ENCODE measurements around the gene HFE.
"Not testable (repeated sequence)": the region's sequence is repeated elsewhere in the genome, so short reads cannot be mapped to it uniquely, and the experiment has no call there.

HFE gene

GRCh38 chr6:26059941-26060340, 27.3 kb upstream of the HFE start:
- no peak for DNase-seq (ENCODE audit: low read depth in 1 of 2, low spot score in 1 of 2)

- no peak for DNase-seq (ENCODE audit: low read depth in 1 of 2, low spot score in 1 of 2)
Measured at GRCh38 chr6:26064619-26065257, 22.5 kb upstream of the HFE start.

DNA sequence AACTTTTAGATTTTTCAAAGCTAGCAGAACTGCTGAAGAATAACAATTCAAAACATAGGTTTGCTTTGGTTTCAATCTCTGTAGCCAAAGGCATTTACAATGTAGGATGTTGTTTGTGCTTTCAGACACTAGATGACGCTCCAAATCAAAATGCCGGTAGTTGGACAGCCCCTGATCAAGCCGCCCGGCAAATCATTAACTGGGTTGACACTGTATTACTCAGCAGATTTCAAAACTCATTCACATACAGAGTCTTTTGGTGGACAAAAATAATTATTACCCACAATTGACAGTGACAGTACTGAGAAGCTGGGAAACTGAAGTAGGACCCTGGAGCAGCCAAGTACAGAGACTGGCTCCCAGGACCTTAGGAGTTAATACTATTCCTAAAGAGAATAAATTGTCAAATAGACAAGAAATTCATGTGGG, 21.3 kb upstream of the HFE start:
- no peak for DNase-seq (ENCODE audit: low read depth in 1 of 2, low spot score in 1 of 2)

DNA sequence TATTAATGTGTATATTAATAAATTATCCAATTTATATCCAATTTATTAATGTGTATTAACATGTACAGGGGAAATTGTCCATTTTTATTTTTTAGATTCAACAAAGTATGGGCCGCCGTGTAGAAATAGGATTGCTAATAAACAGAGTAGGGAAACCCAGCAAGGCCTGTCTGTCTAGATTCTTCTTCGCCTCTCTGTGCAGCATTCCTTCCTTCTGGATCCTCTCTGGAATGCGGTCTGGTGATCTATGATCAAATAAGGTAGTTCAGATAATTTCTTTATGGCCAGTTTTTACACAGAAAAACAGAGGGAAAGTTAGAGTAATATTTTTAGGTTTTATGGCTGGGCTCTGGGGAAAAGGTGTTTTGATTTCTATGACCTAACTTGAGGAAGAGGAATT, 19.9 kb upstream of the HFE start:
- no peak for DNase-seq (ENCODE audit: low read depth in 1 of 2, low spot score in 1 of 2)

DNA sequence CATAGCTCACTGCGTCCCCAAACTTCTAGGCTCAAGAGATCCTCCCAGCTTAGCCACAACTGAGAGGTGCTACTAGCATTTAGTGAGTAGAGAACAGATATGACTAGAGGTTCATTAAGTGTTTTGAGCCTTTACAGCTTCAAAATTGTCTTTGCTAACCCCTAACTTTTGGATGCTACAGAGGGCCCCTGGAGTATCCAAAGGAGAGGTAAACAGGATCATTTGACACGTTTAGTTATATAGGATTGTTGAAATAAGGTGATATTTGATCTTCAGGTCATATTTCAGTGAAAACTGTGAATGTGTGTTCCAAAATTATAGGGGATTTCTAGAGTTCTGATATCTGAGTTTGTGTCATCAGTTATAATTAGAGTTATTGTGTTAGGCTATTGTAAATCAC, 19.2 kb upstream of the HFE start:
- no peak for DNase-seq (ENCODE audit: low read depth in 1 of 2, low spot score in 1 of 2)

DNA sequence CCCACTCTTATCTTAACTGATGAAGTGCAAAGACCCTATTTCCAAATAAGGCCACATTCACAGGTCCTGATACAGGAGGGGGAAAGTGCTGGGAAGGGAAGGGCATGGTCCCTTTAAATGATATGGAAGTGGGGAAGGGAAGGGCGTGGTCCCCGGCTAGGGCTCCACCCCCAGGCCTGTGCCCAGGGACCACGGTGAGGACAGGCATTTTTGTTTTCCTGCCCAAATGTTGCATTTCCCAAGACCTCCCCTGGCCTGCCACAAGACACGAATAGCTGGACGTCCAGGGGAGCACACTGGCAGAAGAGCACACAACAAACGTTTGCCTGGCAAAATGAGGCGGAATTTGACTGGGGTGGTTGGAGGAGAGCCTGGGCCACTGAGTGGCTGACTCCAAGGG, 16.1 kb upstream of the HFE start:
- DNase-seq (ENCODE audit: low read depth in 1 of 2, low spot score in 1 of 2), result no peak

GRCh38 chr6:26075063-26075717, 12.0 kb upstream of the HFE start:
- no peak for DNase-seq (ENCODE audit: low read depth in 1 of 2, low spot score in 1 of 2)

DNA sequence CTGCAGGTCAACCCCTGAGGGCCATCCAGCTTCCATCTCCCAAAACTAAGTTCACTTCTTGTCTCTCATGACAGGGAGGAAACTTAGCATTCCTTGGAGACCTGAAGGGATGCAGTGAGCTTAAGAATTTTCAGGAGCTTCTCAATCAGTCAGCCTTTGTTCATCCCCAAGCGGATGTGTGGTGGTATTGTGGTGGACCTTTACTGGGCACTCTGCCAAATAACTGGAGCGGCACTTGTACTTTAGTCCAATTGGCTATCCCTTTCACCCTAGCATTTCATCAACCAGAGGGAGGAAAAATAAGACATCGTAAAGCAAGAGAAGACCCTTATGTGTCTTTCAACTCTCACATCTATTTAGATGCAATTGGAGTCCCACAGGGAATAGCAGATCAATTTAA, 9.2 kb upstream of the HFE start:
- DNase-seq (ENCODE audit: low read depth in 1 of 2, low spot score in 1 of 2), result not testable (repeated sequence)

- DNase-seq (ENCODE audit: low read depth in 1 of 2, low spot score in 1 of 2), result not testable (repeated sequence)
Measured at GRCh38 chr6:26081096-26081495, 6.1 kb upstream of the HFE start.

- no peak for DNase-seq (ENCODE audit: low read depth in 1 of 2, low spot score in 1 of 2)
Measured at GRCh38 chr6:26086211-26086610, 1.0 kb upstream of the HFE start.

DNA sequence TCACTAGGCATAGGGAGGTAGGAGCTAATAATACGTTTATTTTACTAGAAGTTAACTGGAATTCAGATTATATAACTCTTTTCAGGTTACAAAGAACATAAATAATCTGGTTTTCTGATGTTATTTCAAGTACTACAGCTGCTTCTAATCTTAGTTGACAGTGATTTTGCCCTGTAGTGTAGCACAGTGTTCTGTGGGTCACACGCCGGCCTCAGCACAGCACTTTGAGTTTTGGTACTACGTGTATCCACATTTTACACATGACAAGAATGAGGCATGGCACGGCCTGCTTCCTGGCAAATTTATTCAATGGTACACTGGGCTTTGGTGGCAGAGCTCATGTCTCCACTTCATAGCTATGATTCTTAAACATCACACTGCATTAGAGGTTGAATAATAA, 1.1 kb downstream of the HFE start:
- no peak for DNase-seq (ENCODE audit: low read depth in 1 of 2, low spot score in 1 of 2)

DNA sequence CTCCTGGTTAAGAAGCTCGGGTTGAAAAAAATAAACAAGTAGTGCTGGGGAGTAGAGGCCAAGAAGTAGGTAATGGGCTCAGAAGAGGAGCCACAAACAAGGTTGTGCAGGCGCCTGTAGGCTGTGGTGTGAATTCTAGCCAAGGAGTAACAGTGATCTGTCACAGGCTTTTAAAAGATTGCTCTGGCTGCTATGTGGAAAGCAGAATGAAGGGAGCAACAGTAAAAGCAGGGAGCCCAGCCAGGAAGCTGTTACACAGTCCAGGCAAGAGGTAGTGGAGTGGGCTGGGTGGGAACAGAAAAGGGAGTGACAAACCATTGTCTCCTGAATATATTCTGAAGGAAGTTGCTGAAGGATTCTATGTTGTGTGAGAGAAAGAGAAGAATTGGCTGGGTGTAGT, 2.0 kb downstream of the HFE start:
- no peak for DNase-seq (ENCODE audit: low read depth in 1 of 2, low spot score in 1 of 2)

- no peak for DNase-seq (ENCODE audit: low read depth in 1 of 2, low spot score in 1 of 2)
Measured at GRCh38 chr6:26092443-26092842, 5.2 kb downstream of the HFE start.

GRCh38 chr6:26094036-26094435, 6.8 kb downstream of the HFE start:
- DNase-seq (ENCODE audit: low read depth in 1 of 2, low spot score in 1 of 2), result no peak

DNA sequence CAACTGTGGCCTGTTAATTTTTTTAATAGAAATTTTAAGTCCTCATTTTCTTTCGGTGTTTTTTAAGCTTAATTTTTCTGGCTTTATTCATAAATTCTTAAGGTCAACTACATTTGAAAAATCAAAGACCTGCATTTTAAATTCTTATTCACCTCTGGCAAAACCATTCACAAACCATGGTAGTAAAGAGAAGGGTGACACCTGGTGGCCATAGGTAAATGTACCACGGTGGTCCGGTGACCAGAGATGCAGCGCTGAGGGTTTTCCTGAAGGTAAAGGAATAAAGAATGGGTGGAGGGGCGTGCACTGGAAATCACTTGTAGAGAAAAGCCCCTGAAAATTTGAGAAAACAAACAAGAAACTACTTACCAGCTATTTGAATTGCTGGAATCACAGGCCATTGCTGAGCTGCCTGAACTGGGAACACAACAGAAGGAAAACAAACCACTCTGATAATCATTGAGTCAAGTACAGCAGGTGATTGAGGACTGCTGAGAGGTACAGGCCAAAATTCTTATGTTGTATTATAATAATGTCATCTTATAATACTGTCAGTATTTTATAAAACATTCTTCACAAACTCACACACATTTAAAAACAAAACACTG, 10.1 kb downstream of the HFE start:
- peak; percentile 29 to 40 for DNase-seq (ENCODE audit: low read depth in 1 of 2, low spot score in 1 of 2)

DNA sequence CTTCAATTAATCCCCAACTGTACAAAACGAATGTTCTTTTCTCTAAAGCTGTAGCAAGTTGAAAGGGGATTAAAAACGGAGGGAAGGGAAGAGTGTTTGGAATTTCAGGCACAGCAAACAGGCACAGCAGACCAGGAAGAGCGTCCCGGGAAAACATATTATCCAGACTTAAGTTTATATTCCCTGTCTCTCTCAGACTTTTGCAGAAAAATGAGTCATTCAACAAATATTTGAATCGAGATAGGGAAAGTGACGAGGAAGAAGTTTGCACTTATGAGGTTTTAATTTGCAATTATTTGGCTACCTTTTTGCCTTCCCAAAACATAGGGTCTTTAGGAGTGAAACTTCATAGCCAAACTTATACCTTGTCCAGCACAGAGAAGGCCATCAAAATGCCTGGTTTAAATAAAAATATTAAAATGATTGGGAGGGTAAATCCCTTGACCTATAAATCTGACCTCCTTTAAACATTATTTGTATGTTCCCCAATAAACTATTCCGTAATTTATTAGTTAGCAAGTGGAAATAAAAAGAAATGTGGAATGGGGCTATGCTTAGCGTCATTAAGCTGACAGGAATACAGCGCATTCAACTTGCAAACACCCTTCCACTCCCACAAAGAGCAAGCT, 16.0 kb downstream of the HFE start:
- DNase-seq (ENCODE audit: low read depth in 1 of 2, low spot score in 1 of 2), result no peak

DNA sequence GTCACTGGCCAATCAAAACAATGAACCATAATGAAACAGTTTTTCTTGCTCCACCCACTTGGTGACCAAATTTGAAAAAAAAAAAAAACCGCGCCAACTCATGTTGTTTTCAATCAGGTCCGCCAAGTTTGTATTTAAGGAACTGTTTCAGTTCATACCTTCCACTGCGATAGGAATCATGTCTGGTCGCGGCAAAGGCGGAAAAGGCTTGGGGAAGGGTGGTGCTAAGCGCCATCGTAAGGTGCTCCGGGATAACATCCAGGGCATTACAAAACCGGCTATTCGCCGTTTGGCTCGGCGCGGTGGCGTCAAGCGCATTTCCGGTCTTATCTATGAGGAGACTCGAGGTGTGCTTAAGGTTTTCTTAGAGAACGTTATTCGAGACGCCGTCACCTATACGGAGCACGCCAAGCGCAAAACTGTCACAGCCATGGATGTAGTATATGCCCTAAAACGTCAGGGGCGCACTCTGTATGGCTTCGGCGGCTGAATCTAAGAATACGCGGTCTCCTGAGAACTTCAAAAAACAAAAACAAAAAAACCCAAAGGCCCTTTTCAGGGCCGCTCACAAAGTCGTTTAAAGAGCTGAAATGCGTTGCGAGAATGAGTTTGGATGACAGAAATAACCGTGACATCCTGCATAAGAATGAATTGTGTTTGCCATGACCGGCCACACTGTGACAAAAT, 16.7 kb downstream of the HFE start:
- peak; percentile 74 to 78 for DNase-seq (ENCODE audit: low read depth in 1 of 2, low spot score in 1 of 2)

DNA sequence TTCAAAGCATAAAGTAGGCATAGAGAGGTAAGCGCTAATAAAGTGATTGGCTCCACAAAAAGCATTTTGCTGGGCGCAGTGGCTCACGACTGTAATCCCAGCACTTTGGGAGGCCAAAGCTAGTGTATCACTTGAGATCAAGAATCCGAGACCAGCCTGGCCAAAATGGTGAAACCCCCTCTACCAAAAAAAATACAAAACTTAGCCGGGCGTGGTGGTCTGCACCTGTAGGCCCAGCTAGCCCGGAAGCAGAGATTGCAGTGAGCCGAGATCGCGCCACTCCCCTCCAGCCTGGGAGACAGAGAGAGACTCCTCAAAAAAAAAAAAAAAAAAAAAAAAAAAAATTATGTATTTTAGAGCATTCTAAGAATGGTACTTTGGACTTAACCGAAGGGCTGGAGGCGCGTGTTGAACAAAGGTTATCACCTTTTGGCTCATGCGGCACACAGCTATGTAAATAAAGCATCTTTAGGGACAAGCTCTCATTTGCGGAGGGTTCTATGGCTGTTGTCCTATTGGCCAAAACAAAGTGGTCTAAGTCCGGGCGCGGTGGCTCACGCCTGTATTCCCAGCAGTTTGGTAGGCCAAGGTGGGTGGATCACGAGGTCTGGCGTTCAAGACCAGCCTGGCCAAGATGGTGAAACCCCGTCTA, 17.4 kb downstream of the HFE start:
- DNase-seq (ENCODE audit: low read depth in 1 of 2, low spot score in 1 of 2), result no peak

- no peak for DNase-seq (ENCODE audit: low read depth in 1 of 2, low spot score in 1 of 2)
Measured at GRCh38 chr6:26105109-26105730, 18.0 kb downstream of the HFE start.

DNA sequence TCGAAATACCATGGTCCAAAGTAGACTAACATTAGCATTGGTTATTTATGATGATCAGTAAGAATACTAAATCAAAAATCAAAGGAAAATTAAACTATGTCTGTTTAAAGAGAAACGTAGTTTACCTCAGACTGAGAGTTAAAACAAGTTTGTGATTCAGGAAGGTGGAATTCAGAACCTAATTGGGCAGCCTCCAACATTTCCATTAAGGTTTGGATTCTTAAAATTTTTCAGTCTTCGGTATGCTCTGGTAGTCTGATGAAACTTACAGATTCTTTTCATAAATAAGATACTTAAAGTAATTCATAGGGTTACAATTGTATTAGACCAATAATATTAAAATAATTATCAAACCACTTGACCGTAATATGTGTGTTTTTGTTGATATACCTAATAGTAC, 18.6 kb downstream of the HFE start:
- no peak for DNase-seq (ENCODE audit: low read depth in 1 of 2, low spot score in 1 of 2)

DNA sequence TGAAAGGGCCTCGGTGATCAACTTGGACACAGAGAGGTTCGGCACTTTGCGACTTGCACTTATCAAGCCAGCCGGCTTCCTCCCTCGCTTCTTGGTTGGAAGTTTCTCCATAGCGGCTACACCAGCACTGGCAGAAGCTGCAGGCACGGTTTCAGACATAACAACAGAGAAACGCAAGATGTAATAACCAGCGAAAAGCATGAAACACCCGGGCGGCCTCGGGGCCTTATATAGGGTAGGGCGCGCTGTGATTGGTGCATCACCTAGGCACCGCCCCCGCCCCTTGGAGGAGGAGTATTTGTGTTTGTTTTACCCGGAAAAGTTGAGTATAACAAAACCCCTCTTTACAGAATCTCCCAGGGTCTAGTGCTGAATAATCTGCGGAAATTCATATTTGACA, 20.7 kb downstream of the HFE start:
- DNase-seq (ENCODE audit: low read depth in 1 of 2, low spot score in 1 of 2), result no peak
